GM19035 (cell line): ENCODE results near the gene RPS6KA2.

Experiments used
- ATAC-seq: cut with Tn5 transposase; IDR thresholded peaks from one replicate; pipeline ENCODE4 v1.9.1; 2021; ENCODE audit not compliant: unreplicated experiment

The RPS6KA2 gene

GRCh38 chr6:166627033-166627874 is at the start of gene RPS6KA2:
RPS6KA2 (minus strand) TSS chr6:166627251; CDS start chr6:166627019, 232 bp downstream.
- peak; percentile 88 for ATAC-seq

GRCh38 chr6:166676270-166676860 is 49.3 kb upstream of the RPS6KA2 start:
- no peak for ATAC-seq

- ATAC-seq = no peak
Observed at GRCh38 chr6:166675736-166676135, 48.7 kb upstream of the RPS6KA2 start.

- no peak for ATAC-seq
Observed at GRCh38 chr6:166673309-166673708, 46.3 kb upstream of the RPS6KA2 start.

GRCh38 chr6:166672624-166673206 is 45.7 kb upstream of the RPS6KA2 start:
- no peak for ATAC-seq

- ATAC-seq = no peak
Observed at GRCh38 chr6:166672146-166672545, 45.1 kb upstream of the RPS6KA2 start.

GRCh38 chr6:166671434-166672081 is 44.5 kb upstream of the RPS6KA2 start:
- ATAC-seq = no peak

- no peak for ATAC-seq
Observed at GRCh38 chr6:166670894-166671293, 43.8 kb upstream of the RPS6KA2 start.

GRCh38 chr6:166670013-166670412 is 43.0 kb upstream of the RPS6KA2 start:
- no peak for ATAC-seq

GRCh38 chr6:166667796-166668610 is 41.0 kb upstream of the RPS6KA2 start:
- ATAC-seq = no peak

- ATAC-seq = no peak
Observed at GRCh38 chr6:166664135-166664534, 37.1 kb upstream of the RPS6KA2 start.

- no peak for ATAC-seq
Observed at GRCh38 chr6:166663568-166663967, 36.5 kb upstream of the RPS6KA2 start.

GRCh38 chr6:166662690-166663089 is 35.6 kb upstream of the RPS6KA2 start:
- ATAC-seq = no peak

- ATAC-seq = no peak
Observed at GRCh38 chr6:166661327-166662085, 34.5 kb upstream of the RPS6KA2 start.

- no peak for ATAC-seq
Observed at GRCh38 chr6:166660157-166660688, 33.2 kb upstream of the RPS6KA2 start.

- no peak for ATAC-seq
Observed at GRCh38 chr6:166659581-166659980, 32.5 kb upstream of the RPS6KA2 start.

- no peak for ATAC-seq
Observed at GRCh38 chr6:166658792-166659150, 31.7 kb upstream of the RPS6KA2 start.

GRCh38 chr6:166658115-166658791 is 31.2 kb upstream of the RPS6KA2 start:
- ATAC-seq = no peak

- ATAC-seq = no peak
Observed at GRCh38 chr6:166657531-166657930, 30.5 kb upstream of the RPS6KA2 start.
